Stimulated activated CD8-positive, alpha-beta memory T cell treated with anti-CD3 and anti-CD28 coated beads, Interleukin-15, amount 100 ng/mL, for 4 hours (primary cell): ENCODE measurements around the gene RPLP1.
"Not testable (repeated sequence)": the region's sequence is repeated elsewhere in the genome, so short reads cannot be mapped to it uniquely, and the experiment has no call there.

Experiments
- DNase-seq, 2 donors: peaks; one replicate each; pipeline ENCODE4 v3.0.0-alpha.2; 2020; ENCODE audit warnings: low read depth in 2 of 2

The RPLP1 gene

GRCh38 chr15:69439623-69440022, 13.0 kb upstream of the RPLP1 start:
- no peak for DNase-seq

GRCh38 chr15:69443032-69443611, 9.5 kb upstream of the RPLP1 start:
- no peak for DNase-seq

- DNase-seq, result no peak
Measured at GRCh38 chr15:69444686-69445085, 7.9 kb upstream of the RPLP1 start.

GRCh38 chr15:69446953-69447352, 5.7 kb upstream of the RPLP1 start:
- DNase-seq, result no peak

GRCh38 chr15:69450221-69450620, 2.4 kb upstream of the RPLP1 start:
- DNase-seq, result not testable (repeated sequence)

- no peak for DNase-seq
Measured at GRCh38 chr15:69450968-69451695, 1.5 kb upstream of the RPLP1 start.

- no peak for DNase-seq
Measured at GRCh38 chr15:69451951-69452691, 497 bp upstream of the RPLP1 start.

GRCh38 chr15:69454953-69455352, 2.3 kb downstream of the RPLP1 start:
- DNase-seq, result no peak

GRCh38 chr15:69456208-69457166, 3.9 kb downstream of the RPLP1 start:
- no peak for DNase-seq

GRCh38 chr15:69457304-69458280, 5.0 kb downstream of the RPLP1 start:
- no peak for DNase-seq

GRCh38 chr15:69459066-69459465, 6.4 kb downstream of the RPLP1 start:
- DNase-seq, result no peak

GRCh38 chr15:69460481-69460880, 7.9 kb downstream of the RPLP1 start:
- DNase-seq, result no peak

GRCh38 chr15:69462030-69462492, 9.4 kb downstream of the RPLP1 start:
- DNase-seq, result no peak

GRCh38 chr15:69462493-69463181, 10.0 kb downstream of the RPLP1 start:
- DNase-seq, result peak; percentile 82 to 85

- DNase-seq, result no peak
Measured at GRCh38 chr15:69463182-69463756, 10.7 kb downstream of the RPLP1 start.

GRCh38 chr15:69465253-69465652, 12.6 kb downstream of the RPLP1 start:
- no peak for DNase-seq

GRCh38 chr15:69466733-69467132, 14.1 kb downstream of the RPLP1 start:
- no peak for DNase-seq

- no peak for DNase-seq
Measured at GRCh38 chr15:69467636-69468035, 15.0 kb downstream of the RPLP1 start.
